ENCODE measurements around the gene C2orf92.

C2orf92 gene

GRCh38 chr2:97733341-97734035, 64.0 kb downstream of the C2orf92 start:
- no peak overlapping the region for H3K27ac ChIP-seq
- no peaks in the 10 kb centered on the region for H3K4me1 ChIP-seq (ENCODE audit: control insufficient read depth in 1 of 2, insufficient read depth in 1 of 2, low read depth in 1 of 2, low read length in 1 of 2)
- H3K36me3 ChIP-seq = no peaks in the 10 kb centered on the region
- TF ChIP-seq CTCF (IDR thresholded peaks at IDR 0.05) = no peak
- H3K9me3 ChIP-seq = no peaks in the 10 kb centered on the region
- no peaks in the 10 kb centered on the region for H3K27me3 ChIP-seq
- no peak overlapping the region for H3K4me3 ChIP-seq (ENCODE audit: low read depth in 1 of 2, low read length in 1 of 2)

- no peak overlapping the region for H3K27ac ChIP-seq
- H3K4me1 ChIP-seq (ENCODE audit: control insufficient read depth in 1 of 2, insufficient read depth in 1 of 2, low read depth in 1 of 2, low read length in 1 of 2) = no peaks in the 10 kb centered on the region
- H3K9me3 ChIP-seq = no peaks in the 10 kb centered on the region
- no peak overlapping the region for H3K4me3 ChIP-seq (ENCODE audit: low read depth in 1 of 2, low read length in 1 of 2)
- TF ChIP-seq CTCF (IDR thresholded peaks at IDR 0.05) = no peak
- no peaks in the 10 kb centered on the region for H3K36me3 ChIP-seq
- H3K27me3 ChIP-seq = no peaks in the 10 kb centered on the region
Measured at GRCh38 chr2:97734061-97735051, 64.8 kb downstream of the C2orf92 start.

- Histone ChIP-seq H3K9me3 (no peaks in the 10 kb centered on the region), H3K4me3 (ENCODE audit: low read depth in 1 of 2, low read length in 1 of 2) (no peak overlapping the region), H3K27ac (no peak overlapping the region), H3K27me3 (no peaks in the 10 kb centered on the region), H3K4me1 (ENCODE audit: control insufficient read depth in 1 of 2, insufficient read depth in 1 of 2, low read depth in 1 of 2, low read length in 1 of 2) (no peaks in the 10 kb centered on the region), H3K36me3 (no peaks in the 10 kb centered on the region)
- no peak for TF ChIP-seq CTCF (IDR thresholded peaks at IDR 0.05)
Measured at GRCh38 chr2:97735161-97735561, 65.6 kb downstream of the C2orf92 start.

GRCh38 chr2:97736185-97736584, 66.7 kb downstream of the C2orf92 start:
- no peak overlapping the region for H3K27ac ChIP-seq
- no peaks in the 10 kb centered on the region for H3K9me3 ChIP-seq
- no peaks in the 10 kb centered on the region for H3K36me3 ChIP-seq
- no peaks in the 10 kb centered on the region for H3K27me3 ChIP-seq
- H3K4me3 ChIP-seq (ENCODE audit: low read depth in 1 of 2, low read length in 1 of 2) = no peak overlapping the region
- peaks cover 0 to 3% of the 10 kb centered on the region in 2 experiments for H3K4me1 ChIP-seq (ENCODE audit: control insufficient read depth in 1 of 2, insufficient read depth in 1 of 2, low read depth in 1 of 2, low read length in 1 of 2)
- no peak for TF ChIP-seq CTCF (IDR thresholded peaks at IDR 0.05)

GRCh38 chr2:97736608-97737330, 67.3 kb downstream of the C2orf92 start:
- Histone ChIP-seq H3K27ac (no peak overlapping the region), H3K4me1 (ENCODE audit: control insufficient read depth in 1 of 2, insufficient read depth in 1 of 2, low read depth in 1 of 2, low read length in 1 of 2) (peaks cover 0 to 3% of the 10 kb centered on the region in 2 experiments), H3K9me3 (no peaks in the 10 kb centered on the region), H3K36me3 (no peaks in the 10 kb centered on the region), H3K4me3 (ENCODE audit: low read depth in 1 of 2, low read length in 1 of 2) (no peak overlapping the region), H3K27me3 (no peaks in the 10 kb centered on the region)
- no peak for TF ChIP-seq CTCF (IDR thresholded peaks at IDR 0.05)
